Esophagus muscularis mucosa (tissue), 3 donors: Measurements from ENCODE around the gene GRID2.
"Not testable (repeated sequence)": the region's sequence is repeated elsewhere in the genome, so short reads cannot be mapped to it uniquely, and the experiment has no call there.

Experiments
- CTCF ChIP-seq, 3 experiments: fragments of 200-600 bp in 2 of 3; fragments of 450-650 bp in 1 of 3; sonication (generic) in 2 of 3; IDR thresholded peaks; one replicate each; pipeline ENCODE4 v1.5.1; 2017 to 2019; ENCODE audit warnings: antibody characterized with exemption in 3 of 3, mild to moderate bottlenecking in 2 of 3, moderate library complexity in 1 of 3
- POLR2A ChIP-seq: fragments of 450-650 bp; IDR thresholded peaks from one replicate; pipeline ENCODE4 v1.6.1; 2017; ENCODE audit warnings: antibody characterized with exemption, moderate library complexity, mild to moderate bottlenecking, low read depth
- POLR2AphosphoS5 ChIP-seq, 2 donors: sonication (generic); formaldehyde crosslinking; IDR thresholded peaks; one replicate each; pipeline ENCODE4 v1.6.1; 2017; ENCODE audit warnings: antibody characterized with exemption in 2 of 2

- TF ChIP-seq POLR2AphosphoS5 (IDR thresholded peaks at IDR 0.05); POLR2A; CTCF (IDR thresholded peaks at IDR 0.05): not testable (repeated sequence)
These were observed 144.4 kb downstream of the GRID2 start for GRCh38 chr4:92448176-92448575.
